Measurements from ENCODE around the gene SUSD5. TPM values are rescaled to one million over a fixed set of nuclear protein-coding genes. Genes with fewer than 3 reads are reported as not detected.

The SUSD5 gene
- total RNA-seq, 1 donor from 2014 or later, result 3.1 TPM

- no peaks in the 10 kb centered on the region for H3K36me3 Mint-ChIP-seq
- no peak for TF ChIP-seq EZH2 (IDR thresholded peaks at IDR 0.05)
- TF ChIP-seq CTCF (IDR thresholded peaks at IDR 0.05), result no peak
- no peak for TF ChIP-seq EZH2phosphoT487 (IDR thresholded peaks at IDR 0.05)
Observed at GRCh38 chr3:33104803-33105202, 113.8 kb downstream of the SUSD5 start.

GRCh38 chr3:33103480-33103879 lies 115.1 kb downstream of the SUSD5 start:
- H3K36me3 ChIP-seq, result no peaks in the 10 kb centered on the region
- H2AFZ ChIP-seq (replicated peaks), result no peak overlapping the region
- H3K27me3 ChIP-seq, result no peaks in the 10 kb centered on the region
- H3K9me3 ChIP-seq (ENCODE audit: low read depth), result no peaks in the 10 kb centered on the region
- no peak overlapping the region for H3K4me2 ChIP-seq
- H4K20me1 ChIP-seq (ENCODE audit: low read depth), result no peaks in the 10 kb centered on the region
- no peaks in the 10 kb centered on the region for H3K9me3 Mint-ChIP-seq
- no peaks in the 10 kb centered on the region for H3K4me1 ChIP-seq
- peaks cover 11% of the 10 kb centered on the region for H3K27me3 Mint-ChIP-seq (ENCODE audit: insufficient read depth, low read depth)
- DNase-seq (ENCODE audit: low spot score), result no peak
- H3K27ac Mint-ChIP-seq, result no peak overlapping the region
- no peaks in the 10 kb centered on the region for H3K79me2 ChIP-seq (ENCODE audit: low read depth)
- H3K36me3 Mint-ChIP-seq, result no peaks in the 10 kb centered on the region
- H3K4me1 Mint-ChIP-seq, result no peaks in the 10 kb centered on the region
- H3K4me3 Mint-ChIP-seq, result no peak overlapping the region
- no peak overlapping the region for H3K27ac ChIP-seq
- TF ChIP-seq EZH2 (IDR thresholded peaks at IDR 0.05), result no peak
- H3K9ac ChIP-seq, result no peak overlapping the region
- H3K4me3 ChIP-seq, result no peak overlapping the region
- no peaks in the 10 kb centered on the region for H3F3A ChIP-seq (ENCODE audit: low read depth)

More at GRCh38 chr3:33104803-33105202, 113.8 kb downstream of the SUSD5 start:
- no peak overlapping the region for H3K9ac ChIP-seq
- no peaks in the 10 kb centered on the region for H4K20me1 ChIP-seq (ENCODE audit: low read depth)
- H3K4me1 Mint-ChIP-seq, result no peaks in the 10 kb centered on the region
- no peak overlapping the region for H3K27ac Mint-ChIP-seq
- H3K27ac ChIP-seq, result no peak overlapping the region
- H3K27me3 Mint-ChIP-seq (ENCODE audit: insufficient read depth, low read depth), result peaks cover 11% of the 10 kb centered on the region
- no peaks in the 10 kb centered on the region for H3K79me2 ChIP-seq (ENCODE audit: low read depth)
- H3K36me3 ChIP-seq, result no peaks in the 10 kb centered on the region
- DNase-seq (ENCODE audit: low spot score), result no peak
- no peak overlapping the region for H3K4me2 ChIP-seq
- no peaks in the 10 kb centered on the region for H3K9me3 ChIP-seq (ENCODE audit: low read depth)
- H2AFZ ChIP-seq (replicated peaks), result no peak overlapping the region
- no peak overlapping the region for H3K4me3 Mint-ChIP-seq
- H3K4me3 ChIP-seq, result no peak overlapping the region
- H3K4me1 ChIP-seq, result no peaks in the 10 kb centered on the region
- H3F3A ChIP-seq (ENCODE audit: low read depth), result no peaks in the 10 kb centered on the region
- H3K27me3 ChIP-seq, result no peaks in the 10 kb centered on the region
- no peaks in the 10 kb centered on the region for H3K9me3 Mint-ChIP-seq

GRCh38 chr3:33103034-33103433 lies 115.6 kb downstream of the SUSD5 start:
- Histone ChIP-seq H3K4me2 (no peak overlapping the region), H3K27me3 (no peaks in the 10 kb centered on the region), H3K9me3 (ENCODE audit: low read depth) (no peaks in the 10 kb centered on the region), H3K79me2 (ENCODE audit: low read depth) (no peaks in the 10 kb centered on the region), H3K9ac (no peak overlapping the region), H3F3A (ENCODE audit: low read depth) (no peaks in the 10 kb centered on the region), H4K20me1 (ENCODE audit: low read depth) (no peaks in the 10 kb centered on the region), H3K4me1 (no peaks in the 10 kb centered on the region), H3K36me3 (no peaks in the 10 kb centered on the region), H3K27ac (no peak overlapping the region), H3K4me3 (no peak overlapping the region), H2AFZ (replicated peaks) (no peak overlapping the region)
- H3K27me3 Mint-ChIP-seq (ENCODE audit: insufficient read depth, low read depth), result peaks cover 11% of the 10 kb centered on the region
- H3K27ac Mint-ChIP-seq, result no peak overlapping the region
- TF ChIP-seq EZH2 (IDR thresholded peaks at IDR 0.05) (no peak), EZH2phosphoT487 (IDR thresholded peaks at IDR 0.05) (no peak), CTCF (IDR thresholded peaks at IDR 0.05) (no peak)
- H3K36me3 Mint-ChIP-seq, result no peaks in the 10 kb centered on the region
- no peaks in the 10 kb centered on the region for H3K9me3 Mint-ChIP-seq
- DNase-seq (ENCODE audit: low spot score), result no peak
- no peaks in the 10 kb centered on the region for H3K4me1 Mint-ChIP-seq
- H3K4me3 Mint-ChIP-seq, result no peak overlapping the region

- Mint-ChIP-seq H3K9me3 (no peaks in the 10 kb centered on the region), H3K27me3 (ENCODE audit: insufficient read depth, low read depth) (peaks cover 11% of the 10 kb centered on the region), H3K4me3 (no peak overlapping the region), H3K27ac (no peak overlapping the region), H3K36me3 (peaks cover 2% of the 10 kb centered on the region), H3K4me1 (peaks cover 13% of the 10 kb centered on the region)
- Histone ChIP-seq H3F3A (ENCODE audit: low read depth) (peaks cover 7% of the 10 kb centered on the region), H3K4me3 (no peak overlapping the region), H3K4me1 (peaks cover 10% of the 10 kb centered on the region), H3K79me2 (ENCODE audit: low read depth) (peaks cover 13% of the 10 kb centered on the region), H3K9me3 (ENCODE audit: low read depth) (no peaks in the 10 kb centered on the region), H4K20me1 (ENCODE audit: low read depth) (peaks cover 3% of the 10 kb centered on the region), H3K36me3 (no peaks in the 10 kb centered on the region), H3K27ac (no peak overlapping the region), H2AFZ (replicated peaks) (no peak overlapping the region), H3K9ac (no peak overlapping the region), H3K27me3 (no peaks in the 10 kb centered on the region), H3K4me2 (no peak overlapping the region)
- no peak for TF ChIP-seq EZH2 (IDR thresholded peaks at IDR 0.05)
- TF ChIP-seq EZH2phosphoT487 (IDR thresholded peaks at IDR 0.05), result no peak
- no peak for TF ChIP-seq CTCF (IDR thresholded peaks at IDR 0.05)
- DNase-seq (ENCODE audit: low spot score), result no peak
Observed at GRCh38 chr3:33100229-33100628, 118.4 kb downstream of the SUSD5 start.

Small RNA genes within 50 kb of the gene (small RNA-seq; reads per million reads assigned to genes)
- gene AC123900.1, result not detected
- gene RN7SL296P, result 0.09 reads per million

Other genes starting within 250 kb of the SUSD5 start
- 49.5 and 87.9 TPM in 2 replicates for gene GLB1, start 121.7 kb downstream of the SUSD5 start, total RNA-seq (ENCODE audit: low replicate concordance)
- gene TMPPE, start 121.7 kb downstream of the SUSD5 start, total RNA-seq (ENCODE audit: low replicate concordance), result 2.2 and 2.5 TPM in 2 replicates
- 127 and 137 TPM in 2 replicates for gene CRTAP, start 104.8 kb downstream of the SUSD5 start, total RNA-seq (ENCODE audit: low replicate concordance)
- gene FBXL2, start 58.6 kb upstream of the SUSD5 start, total RNA-seq (ENCODE audit: low replicate concordance), result 13.8 and 18.2 TPM in 2 replicates
- gene UBP1, start 221.6 kb upstream of the SUSD5 start, total RNA-seq (ENCODE audit: low replicate concordance), result 62.3 and 74.1 TPM in 2 replicates

All from neural progenitor cell (in vitro differentiated cells).